Astrocyte (in vitro differentiated cells and primary cell): Measurements from ENCODE around the gene APBB1.

Experiments
- EZH2 ChIP-seq: IDR thresholded peaks from 2 replicates; pipeline ENCODE4 v1.6.1; 2012; ENCODE audit warnings: mild to moderate bottlenecking, low read length, inconsistent platforms; ENCODE audit not compliant: insufficient read depth
- TF ChIP-seq, protein P1 (sequence below): IDR thresholded peaks from 2 replicates; pipeline ENCODE4 v1.5.1; 2011; ENCODE audit warnings: low read depth, mild to moderate bottlenecking, inconsistent platforms, low read length, moderate library complexity; ENCODE audit not compliant: insufficient read depth

- TF ChIP-seq, protein P1, sequence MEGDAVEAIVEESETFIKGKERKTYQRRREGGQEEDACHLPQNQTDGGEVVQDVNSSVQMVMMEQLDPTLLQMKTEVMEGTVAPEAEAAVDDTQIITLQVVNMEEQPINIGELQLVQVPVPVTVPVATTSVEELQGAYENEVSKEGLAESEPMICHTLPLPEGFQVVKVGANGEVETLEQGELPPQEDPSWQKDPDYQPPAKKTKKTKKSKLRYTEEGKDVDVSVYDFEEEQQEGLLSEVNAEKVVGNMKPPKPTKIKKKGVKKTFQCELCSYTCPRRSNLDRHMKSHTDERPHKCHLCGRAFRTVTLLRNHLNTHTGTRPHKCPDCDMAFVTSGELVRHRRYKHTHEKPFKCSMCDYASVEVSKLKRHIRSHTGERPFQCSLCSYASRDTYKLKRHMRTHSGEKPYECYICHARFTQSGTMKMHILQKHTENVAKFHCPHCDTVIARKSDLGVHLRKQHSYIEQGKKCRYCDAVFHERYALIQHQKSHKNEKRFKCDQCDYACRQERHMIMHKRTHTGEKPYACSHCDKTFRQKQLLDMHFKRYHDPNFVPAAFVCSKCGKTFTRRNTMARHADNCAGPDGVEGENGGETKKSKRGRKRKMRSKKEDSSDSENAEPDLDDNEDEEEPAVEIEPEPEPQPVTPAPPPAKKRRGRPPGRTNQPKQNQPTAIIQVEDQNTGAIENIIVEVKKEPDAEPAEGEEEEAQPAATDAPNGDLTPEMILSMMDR, result no peak
- no peak for TF ChIP-seq EZH2
Observed at GRCh38 chr11:6393989-6394670, 24.8 kb downstream of the APBB1 start.
